HL-60 (cell line): ENCODE results near the gene THY1.
"Not testable (repeated sequence)": the region's sequence is repeated elsewhere in the genome, so short reads cannot be mapped to it uniquely, and the experiment has no call there.

Experiments used
- DNase-seq, 2 experiments: peaks; one replicate each; pipeline ENCODE4 v3.0.0-alpha.2; 2010 to 2020; ENCODE audit warnings: low read depth in 1 of 2, low spot score in 1 of 2
- H3K27ac ChIP-seq: fragments of 250-450 bp; sonication (Bioruptor Pico); replicated peaks from 2 replicates; pipeline ENCODE4 v1.5.1; 2020; ENCODE audit warnings: mild to moderate bottlenecking, moderate library complexity
- H3K27me3 ChIP-seq: fragments of 250-450 bp; sonication (Bioruptor Pico); 2 replicates; pipeline ENCODE4 v1.5.1; 2021; ENCODE audit warnings: mild to moderate bottlenecking, moderate library complexity; ENCODE audit not compliant: insufficient read depth, poor library complexity, severe bottlenecking
- H3K4me3 ChIP-seq: replicated peaks from 2 replicates; pipeline ENCODE4 v1.5.1; 2011; ENCODE audit warnings: mild to moderate bottlenecking, control low read depth, low read length; ENCODE audit not compliant: insufficient read depth
- GABPA ChIP-seq: IDR thresholded peaks from 2 replicates; pipeline ENCODE4 v1.6.1; 2012; ENCODE audit warnings: low read depth
- POLR2AphosphoS5 ChIP-seq: IDR thresholded peaks from 2 replicates; pipeline ENCODE4 v1.6.1; 2012; ENCODE audit warnings: low read depth
- REST ChIP-seq: IDR thresholded peaks from 2 replicates; pipeline ENCODE4 v1.6.1; 2012; ENCODE audit warnings: low read depth; ENCODE audit not compliant: insufficient replicate concordance
- SPI1 ChIP-seq: IDR thresholded peaks from 2 replicates; pipeline ENCODE4 v1.6.1; 2012; ENCODE audit warnings: low read depth, mild to moderate bottlenecking, borderline replicate concordance
- TF ChIP-seq, protein P1 (sequence below): IDR thresholded peaks from one replicate; pipeline ENCODE4 v1.5.1; 2011; ENCODE audit warnings: low read length, control low read depth, inconsistent platforms; ENCODE audit not compliant: insufficient read depth

THY1 gene

GRCh38 chr11:119406005-119406404, 17.0 kb downstream of the THY1 start:
- H3K27ac ChIP-seq: no peak overlapping the region

DNA sequence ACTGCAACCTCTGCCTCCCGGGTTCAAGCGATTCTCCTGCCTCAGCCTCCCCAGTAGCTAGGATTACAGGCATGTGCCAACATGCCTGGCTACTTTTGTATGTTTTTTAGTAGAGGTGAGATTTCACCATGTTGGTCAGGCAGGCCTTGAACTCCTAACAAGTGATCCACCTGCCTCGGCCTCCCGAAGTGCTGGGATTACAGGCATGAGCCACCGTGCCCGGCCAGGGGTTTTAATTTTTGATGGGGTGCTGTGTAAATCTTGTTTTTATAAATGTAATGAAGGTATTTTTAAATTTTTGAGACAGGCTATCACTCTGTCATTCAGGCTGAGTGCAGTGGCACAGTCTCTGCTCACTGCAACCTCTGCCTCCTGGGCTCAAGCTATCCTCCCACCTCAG, 17.5 kb downstream of the THY1 start:
- DNase-seq, H3K27ac ChIP-seq, H3K4me3 ChIP-seq, H3K27me3 ChIP-seq: not testable (repeated sequence)

More at GRCh38 chr11:119406005-119406404, 17.0 kb downstream of the THY1 start:
- TF ChIP-seq SPI1 (no peak), REST (no peak), POLR2AphosphoS5 (no peak), GABPA (no peak)
- TF ChIP-seq, protein P1, sequence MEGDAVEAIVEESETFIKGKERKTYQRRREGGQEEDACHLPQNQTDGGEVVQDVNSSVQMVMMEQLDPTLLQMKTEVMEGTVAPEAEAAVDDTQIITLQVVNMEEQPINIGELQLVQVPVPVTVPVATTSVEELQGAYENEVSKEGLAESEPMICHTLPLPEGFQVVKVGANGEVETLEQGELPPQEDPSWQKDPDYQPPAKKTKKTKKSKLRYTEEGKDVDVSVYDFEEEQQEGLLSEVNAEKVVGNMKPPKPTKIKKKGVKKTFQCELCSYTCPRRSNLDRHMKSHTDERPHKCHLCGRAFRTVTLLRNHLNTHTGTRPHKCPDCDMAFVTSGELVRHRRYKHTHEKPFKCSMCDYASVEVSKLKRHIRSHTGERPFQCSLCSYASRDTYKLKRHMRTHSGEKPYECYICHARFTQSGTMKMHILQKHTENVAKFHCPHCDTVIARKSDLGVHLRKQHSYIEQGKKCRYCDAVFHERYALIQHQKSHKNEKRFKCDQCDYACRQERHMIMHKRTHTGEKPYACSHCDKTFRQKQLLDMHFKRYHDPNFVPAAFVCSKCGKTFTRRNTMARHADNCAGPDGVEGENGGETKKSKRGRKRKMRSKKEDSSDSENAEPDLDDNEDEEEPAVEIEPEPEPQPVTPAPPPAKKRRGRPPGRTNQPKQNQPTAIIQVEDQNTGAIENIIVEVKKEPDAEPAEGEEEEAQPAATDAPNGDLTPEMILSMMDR: no peak
- no peak for DNase-seq
- Histone ChIP-seq H3K4me3 (no peak overlapping the region), H3K27me3 (no peaks in the 10 kb centered on the region)

GRCh38 chr11:119404872-119405271, 18.1 kb downstream of the THY1 start:
- Histone ChIP-seq H3K4me3 (no peak overlapping the region), H3K27ac (no peak overlapping the region), H3K27me3 (no peaks in the 10 kb centered on the region)

More at GRCh38 chr11:119404872-119405271, 18.1 kb downstream of the THY1 start:
- TF ChIP-seq REST (no peak), GABPA (no peak), POLR2AphosphoS5 (no peak), SPI1 (no peak)
- TF ChIP-seq, protein P1: no peak
- no peak for DNase-seq
